G401.6 (cell line): ENCODE data around the gene GADD45G.

ENCODE experiments used
- FAIRE-seq: peaks from 2 replicates; lab custom pipeline; 2012; peaks lifted over from hg19 to GRCh38; lab: Jason Lieb, UNC

The GADD45G gene

GRCh38 chr9:89592963-89593726, 11.7 kb upstream of the GADD45G start:
- FAIRE-seq: no peak

GRCh38 chr9:89593727-89594427, 10.9 kb upstream of the GADD45G start:
- FAIRE-seq: no peak

- FAIRE-seq: no peak
These were observed 9.8 kb upstream of the GADD45G start for GRCh38 chr9:89594811-89595550.

- FAIRE-seq: no peak
These were observed 9.2 kb upstream of the GADD45G start for GRCh38 chr9:89595646-89596045.

- FAIRE-seq: no peak
These were observed 7.8 kb upstream of the GADD45G start for GRCh38 chr9:89596937-89597555.

GRCh38 chr9:89597711-89598362, 7.0 kb upstream of the GADD45G start:
- peak; percentile 21 for FAIRE-seq

GRCh38 chr9:89598363-89598713, 6.5 kb upstream of the GADD45G start:
- FAIRE-seq: no peak

- no peak for FAIRE-seq
These were observed 5.9 kb upstream of the GADD45G start for GRCh38 chr9:89598926-89599325.

GRCh38 chr9:89600831-89601230, 4.0 kb upstream of the GADD45G start:
- FAIRE-seq: no peak

- FAIRE-seq: no peak
These were observed 3.5 kb upstream of the GADD45G start for GRCh38 chr9:89601306-89601705.

GRCh38 chr9:89601856-89602562, 2.8 kb upstream of the GADD45G start:
- FAIRE-seq: no peak

GRCh38 chr9:89602978-89603766, 1.6 kb upstream of the GADD45G start:
- no peak for FAIRE-seq

GRCh38 chr9:89603767-89604665, 796 bp upstream of the GADD45G start:
- FAIRE-seq: no peak

- no peak for FAIRE-seq
These were observed 745 bp downstream of the GADD45G start for GRCh38 chr9:89605465-89606048.

- no peak for FAIRE-seq
These were observed 1.3 kb downstream of the GADD45G start for GRCh38 chr9:89606049-89606623.

- FAIRE-seq: no peak
These were observed 2.0 kb downstream of the GADD45G start for GRCh38 chr9:89606624-89607311.

GRCh38 chr9:89608641-89609335, 4.0 kb downstream of the GADD45G start:
- no peak for FAIRE-seq
